Bronchial epithelial cell (primary cell): ENCODE results near the gene CRX. TPM values are rescaled to one million over a fixed set of nuclear protein-coding genes. Genes with fewer than 3 reads are reported as not detected.

Experiments used
- DNase-seq: peaks from one replicate; pipeline ENCODE4 v3.0.0-alpha.2; 2010; ENCODE audit warnings: low read depth
- FAIRE-seq: peaks from 2 replicates; lab custom pipeline; 2011; peaks lifted over from hg19 to GRCh38; lab: Jason Lieb, UNC
- H3K27me3 ChIP-seq: 2 replicates; pipeline ENCODE4 v1.5.1; 2011; ENCODE audit warnings: low read length; ENCODE audit not compliant: control insufficient read depth, insufficient read depth
- H3K36me3 ChIP-seq: 2 replicates; pipeline ENCODE4 v1.5.1; 2011; ENCODE audit warnings: low read length; ENCODE audit not compliant: control insufficient read depth, insufficient read depth
- H3K4me3 ChIP-seq: 2 replicates; pipeline ENCODE4 v1.5.1; 2011; ENCODE audit warnings: mild to moderate bottlenecking, low read depth, low read length, control low read depth
- CTCF ChIP-seq: IDR thresholded peaks from 2 replicates; pipeline ENCODE4 v1.5.1; 2011; ENCODE audit warnings: mild to moderate bottlenecking, moderate library complexity, low read length, control low read depth, inconsistent platforms; ENCODE audit not compliant: insufficient read depth, severe bottlenecking
- total RNA-seq: library from RNA; depleted of rRNA; stranded (reverse); fragments of >200 nt; gene quantifications from 2 replicates; pipeline ENCODE4 v1.2.1, GENCODE V29; 2014

Gene CRX
- total RNA-seq, 1 donor from 2014 or later, result not detected

GRCh38 chr19:47824396-47824795 lies 2.7 kb downstream of the CRX start:
- DNase-seq (no peak), FAIRE-seq (no peak)
- no peaks in the 10 kb centered on the region for H3K36me3 ChIP-seq
- H3K27me3 ChIP-seq, result peaks cover 4% of the 10 kb centered on the region
- no peak for TF ChIP-seq CTCF
- H3K4me3 ChIP-seq, result no peak overlapping the region

- Histone ChIP-seq H3K4me3 (no peak overlapping the region), H3K36me3 (no peaks in the 10 kb centered on the region), H3K27me3 (no peaks in the 10 kb centered on the region)
- no peak for DNase-seq
- peak; percentile 85 for FAIRE-seq
- TF ChIP-seq CTCF, result no peak
Measured at GRCh38 chr19:47826800-47827199, 5.1 kb downstream of the CRX start.

- no peak overlapping the region for H3K4me3 ChIP-seq
- no peaks in the 10 kb centered on the region for H3K27me3 ChIP-seq
- FAIRE-seq, result no peak
- no peak for TF ChIP-seq CTCF
- H3K36me3 ChIP-seq, result no peaks in the 10 kb centered on the region
- DNase-seq, result no peak
Measured at GRCh38 chr19:47832723-47833122, 11.0 kb downstream of the CRX start.

- H3K4me3 ChIP-seq, result no peak overlapping the region
- no peaks in the 10 kb centered on the region for H3K27me3 ChIP-seq
- TF ChIP-seq CTCF, result no peak
- no peak for FAIRE-seq
- no peaks in the 10 kb centered on the region for H3K36me3 ChIP-seq
- DNase-seq, result no peak
Measured at GRCh38 chr19:47836038-47836437, 14.3 kb downstream of the CRX start.

- H3K27me3 ChIP-seq, result no peaks in the 10 kb centered on the region
- H3K36me3 ChIP-seq, result no peaks in the 10 kb centered on the region
- no peak overlapping the region for H3K4me3 ChIP-seq
- no peak for TF ChIP-seq CTCF
- DNase-seq (no peak), FAIRE-seq (no peak)
Measured at GRCh38 chr19:47839411-47839810, 17.7 kb downstream of the CRX start.

- Histone ChIP-seq H3K27me3 (no peaks in the 10 kb centered on the region), H3K36me3 (no peaks in the 10 kb centered on the region), H3K4me3 (no peak overlapping the region)
- DNase-seq, result no peak
- TF ChIP-seq CTCF, result no peak
- FAIRE-seq, result no peak
Measured at GRCh38 chr19:47839913-47840312, 18.2 kb downstream of the CRX start.
